ENCODE measurements around the gene NCAPD3. TPM values are rescaled to one million over a fixed set of nuclear protein-coding genes. Genes with fewer than 3 reads are reported as not detected.

Gene NCAPD3
- total RNA-seq, 1 experiment from 2014 or later: 63.0 TPM

DNA sequence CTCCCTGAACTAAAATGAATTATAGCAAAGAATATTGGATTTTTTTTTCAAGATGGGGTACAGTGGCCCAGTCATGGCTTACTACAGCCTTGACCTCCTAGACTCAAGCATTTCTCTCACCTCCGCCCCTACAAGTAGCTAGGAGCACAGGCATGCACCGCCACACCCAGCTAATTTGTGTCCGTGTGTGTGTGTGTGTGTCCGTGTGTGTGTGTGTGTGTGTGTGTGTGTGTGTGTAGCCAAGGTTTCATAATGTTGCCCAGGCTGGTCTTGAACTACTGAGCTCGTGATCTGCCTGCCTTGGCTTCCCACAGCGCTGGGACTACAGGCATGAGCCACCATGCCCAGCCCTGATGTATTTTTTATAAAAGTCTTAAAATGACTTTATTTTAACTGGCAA, 16.8 kb upstream of the NCAPD3 start (continued):
- TF ChIP-seq, protein P1, sequence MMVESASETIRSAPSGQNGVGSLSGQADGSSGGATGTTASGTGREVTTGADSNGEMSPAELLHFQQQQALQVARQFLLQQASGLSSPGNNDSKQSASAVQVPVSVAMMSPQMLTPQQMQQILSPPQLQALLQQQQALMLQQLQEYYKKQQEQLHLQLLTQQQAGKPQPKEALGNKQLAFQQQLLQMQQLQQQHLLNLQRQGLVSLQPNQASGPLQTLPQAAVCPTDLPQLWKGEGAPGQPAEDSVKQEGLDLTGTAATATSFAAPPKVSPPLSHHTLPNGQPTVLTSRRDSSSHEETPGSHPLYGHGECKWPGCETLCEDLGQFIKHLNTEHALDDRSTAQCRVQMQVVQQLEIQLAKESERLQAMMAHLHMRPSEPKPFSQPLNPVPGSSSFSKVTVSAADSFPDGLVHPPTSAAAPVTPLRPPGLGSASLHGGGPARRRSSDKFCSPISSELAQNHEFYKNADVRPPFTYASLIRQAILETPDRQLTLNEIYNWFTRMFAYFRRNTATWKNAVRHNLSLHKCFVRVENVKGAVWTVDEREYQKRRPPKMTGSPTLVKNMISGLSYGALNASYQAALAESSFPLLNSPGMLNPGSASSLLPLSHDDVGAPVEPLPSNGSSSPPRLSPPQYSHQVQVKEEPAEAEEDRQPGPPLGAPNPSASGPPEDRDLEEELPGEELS (CRISPR knock-in tag; IDR thresholded peaks at IDR 0.05): no peak

DNA sequence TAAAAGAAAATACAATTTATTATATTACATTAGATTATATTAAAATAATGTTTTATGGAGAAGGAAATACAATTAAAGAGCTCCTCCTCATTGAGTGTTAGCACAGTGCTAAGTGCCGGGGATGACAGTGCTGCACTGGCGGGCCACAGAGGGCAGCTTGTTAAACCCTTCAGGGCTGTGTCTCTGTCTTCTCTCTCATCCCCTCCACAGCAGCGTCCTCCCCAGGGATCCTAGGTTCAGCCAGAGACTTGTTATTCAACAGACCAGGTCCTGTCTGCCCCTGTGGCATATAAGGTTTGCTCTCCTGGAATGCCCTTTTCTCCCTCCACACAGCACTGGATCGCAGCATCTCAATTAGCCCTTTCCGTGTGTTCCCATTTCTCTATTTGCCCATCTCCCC, 15.2 kb upstream of the NCAPD3 start:
- peaks cover 30% of the 10 kb centered on the region for H3K36me3 Mint-ChIP-seq
- CTCF ChIA-PET: no interaction called here

More for the DNA sequence above, 15.2 kb upstream of the NCAPD3 start:
- POLR2A ChIA-PET: no interaction called here
- TF ChIP-seq, protein P2, sequence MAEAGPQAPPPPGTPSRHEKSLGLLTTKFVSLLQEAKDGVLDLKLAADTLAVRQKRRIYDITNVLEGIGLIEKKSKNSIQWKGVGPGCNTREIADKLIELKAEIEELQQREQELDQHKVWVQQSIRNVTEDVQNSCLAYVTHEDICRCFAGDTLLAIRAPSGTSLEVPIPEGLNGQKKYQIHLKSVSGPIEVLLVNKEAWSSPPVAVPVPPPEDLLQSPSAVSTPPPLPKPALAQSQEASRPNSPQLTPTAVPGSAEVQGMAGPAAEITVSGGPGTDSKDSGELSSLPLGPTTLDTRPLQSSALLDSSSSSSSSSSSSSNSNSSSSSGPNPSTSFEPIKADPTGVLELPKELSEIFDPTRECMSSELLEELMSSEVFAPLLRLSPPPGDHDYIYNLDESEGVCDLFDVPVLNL (CRISPR knock-in tag; IDR thresholded peaks at IDR 0.05; ENCODE audit: borderline replicate concordance, low read depth): no peak
- TF ChIP-seq, protein P3, sequence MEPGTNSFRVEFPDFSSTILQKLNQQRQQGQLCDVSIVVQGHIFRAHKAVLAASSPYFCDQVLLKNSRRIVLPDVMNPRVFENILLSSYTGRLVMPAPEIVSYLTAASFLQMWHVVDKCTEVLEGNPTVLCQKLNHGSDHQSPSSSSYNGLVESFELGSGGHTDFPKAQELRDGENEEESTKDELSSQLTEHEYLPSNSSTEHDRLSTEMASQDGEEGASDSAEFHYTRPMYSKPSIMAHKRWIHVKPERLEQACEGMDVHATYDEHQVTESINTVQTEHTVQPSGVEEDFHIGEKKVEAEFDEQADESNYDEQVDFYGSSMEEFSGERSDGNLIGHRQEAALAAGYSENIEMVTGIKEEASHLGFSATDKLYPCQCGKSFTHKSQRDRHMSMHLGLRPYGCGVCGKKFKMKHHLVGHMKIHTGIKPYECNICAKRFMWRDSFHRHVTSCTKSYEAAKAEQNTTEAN (CRISPR knock-in tag; IDR thresholded peaks at IDR 0.05): no peak
- TF ChIP-seq ZNF138 (CRISPR knock-in tag; conservative IDR thresholded peaks at IDR 0.05): no peak
- TF ChIP-seq, protein P4, sequence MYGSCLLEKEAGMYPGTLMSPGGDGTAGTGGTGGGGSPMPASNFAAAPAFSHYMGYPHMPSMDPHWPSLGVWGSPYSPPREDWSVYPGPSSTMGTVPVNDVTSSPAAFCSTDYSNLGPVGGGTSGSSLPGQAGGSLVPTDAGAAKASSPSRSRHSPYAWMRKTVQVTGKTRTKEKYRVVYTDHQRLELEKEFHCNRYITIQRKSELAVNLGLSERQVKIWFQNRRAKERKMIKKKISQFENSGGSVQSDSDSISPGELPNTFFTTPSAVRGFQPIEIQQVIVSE (CRISPR knock-in tag; IDR thresholded peaks at IDR 0.05; ENCODE audit: borderline replicate concordance): no peak
- no peak for TF ChIP-seq TCF7 (CRISPR knock-in tag; IDR thresholded peaks at IDR 0.05; ENCODE audit: low read depth)
- TF ChIP-seq, protein P5, sequence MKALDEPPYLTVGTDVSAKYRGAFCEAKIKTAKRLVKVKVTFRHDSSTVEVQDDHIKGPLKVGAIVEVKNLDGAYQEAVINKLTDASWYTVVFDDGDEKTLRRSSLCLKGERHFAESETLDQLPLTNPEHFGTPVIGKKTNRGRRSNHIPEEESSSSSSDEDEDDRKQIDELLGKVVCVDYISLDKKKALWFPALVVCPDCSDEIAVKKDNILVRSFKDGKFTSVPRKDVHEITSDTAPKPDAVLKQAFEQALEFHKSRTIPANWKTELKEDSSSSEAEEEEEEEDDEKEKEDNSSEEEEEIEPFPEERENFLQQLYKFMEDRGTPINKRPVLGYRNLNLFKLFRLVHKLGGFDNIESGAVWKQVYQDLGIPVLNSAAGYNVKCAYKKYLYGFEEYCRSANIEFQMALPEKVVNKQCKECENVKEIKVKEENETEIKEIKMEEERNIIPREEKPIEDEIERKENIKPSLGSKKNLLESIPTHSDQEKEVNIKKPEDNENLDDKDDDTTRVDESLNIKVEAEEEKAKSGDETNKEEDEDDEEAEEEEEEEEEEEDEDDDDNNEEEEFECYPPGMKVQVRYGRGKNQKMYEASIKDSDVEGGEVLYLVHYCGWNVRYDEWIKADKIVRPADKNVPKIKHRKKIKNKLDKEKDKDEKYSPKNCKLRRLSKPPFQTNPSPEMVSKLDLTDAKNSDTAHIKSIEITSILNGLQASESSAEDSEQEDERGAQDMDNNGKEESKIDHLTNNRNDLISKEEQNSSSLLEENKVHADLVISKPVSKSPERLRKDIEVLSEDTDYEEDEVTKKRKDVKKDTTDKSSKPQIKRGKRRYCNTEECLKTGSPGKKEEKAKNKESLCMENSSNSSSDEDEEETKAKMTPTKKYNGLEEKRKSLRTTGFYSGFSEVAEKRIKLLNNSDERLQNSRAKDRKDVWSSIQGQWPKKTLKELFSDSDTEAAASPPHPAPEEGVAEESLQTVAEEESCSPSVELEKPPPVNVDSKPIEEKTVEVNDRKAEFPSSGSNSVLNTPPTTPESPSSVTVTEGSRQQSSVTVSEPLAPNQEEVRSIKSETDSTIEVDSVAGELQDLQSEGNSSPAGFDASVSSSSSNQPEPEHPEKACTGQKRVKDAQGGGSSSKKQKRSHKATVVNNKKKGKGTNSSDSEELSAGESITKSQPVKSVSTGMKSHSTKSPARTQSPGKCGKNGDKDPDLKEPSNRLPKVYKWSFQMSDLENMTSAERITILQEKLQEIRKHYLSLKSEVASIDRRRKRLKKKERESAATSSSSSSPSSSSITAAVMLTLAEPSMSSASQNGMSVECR (CRISPR knock-in tag; IDR thresholded peaks at IDR 0.05; ENCODE audit: borderline replicate concordance): no peak
- TF ChIP-seq CBFB (CRISPR knock-in tag; IDR thresholded peaks at IDR 0.05; ENCODE audit: low read depth): no peak
- TF ChIP-seq NR2C2 (CRISPR knock-in tag; IDR thresholded peaks at IDR 0.05): no peak
- TF ChIP-seq, protein P6, sequence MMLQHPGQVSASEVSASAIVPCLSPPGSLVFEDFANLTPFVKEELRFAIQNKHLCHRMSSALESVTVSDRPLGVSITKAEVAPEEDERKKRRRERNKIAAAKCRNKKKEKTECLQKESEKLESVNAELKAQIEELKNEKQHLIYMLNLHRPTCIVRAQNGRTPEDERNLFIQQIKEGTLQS (CRISPR knock-in tag; conservative IDR thresholded peaks at IDR 0.05): no peak
- TF ChIP-seq GABPB1 (CRISPR knock-in tag; IDR thresholded peaks at IDR 0.05): no peak
- no peak for TF ChIP-seq JUN (CRISPR knock-in tag; IDR thresholded peaks at IDR 0.05)
- no peak for TF ChIP-seq ELF4 (CRISPR knock-in tag; IDR thresholded peaks at IDR 0.05; ENCODE audit: low read depth)
- TF ChIP-seq FOXJ3 (CRISPR knock-in tag; IDR thresholded peaks at IDR 0.05; ENCODE audit: borderline replicate concordance): no peak
- no peak for TF ChIP-seq GRHL2 (CRISPR knock-in tag; IDR thresholded peaks at IDR 0.05; ENCODE audit: insufficient replicate concordance, severe bottlenecking)
- TF ChIP-seq NFE2L1 (CRISPR knock-in tag; IDR thresholded peaks at IDR 0.05): no peak
- TF ChIP-seq KAT7 (CRISPR knock-in tag; IDR thresholded peaks at IDR 0.05; ENCODE audit: borderline replicate concordance): no peak
- no peak for TF ChIP-seq ESRRA (CRISPR knock-in tag; IDR thresholded peaks at IDR 0.05; ENCODE audit: borderline replicate concordance)
- no peak for TF ChIP-seq IRF2 (CRISPR knock-in tag; IDR thresholded peaks at IDR 0.05; ENCODE audit: borderline replicate concordance, low read depth)
- Mint-ChIP-seq H3K9me3 (no peaks in the 10 kb centered on the region), H3K27me3 (ENCODE audit: low read depth) (no peaks in the 10 kb centered on the region), H3K4me1 (peaks cover 8% of the 10 kb centered on the region), H3K4me3 (no peak overlapping the region), H3K27ac (no peak overlapping the region)
- ATAC-seq (no peak), DNase-seq (ENCODE audit: low spot score) (no peak)
